GM18909 (cell line): ENCODE data around the gene PRRT1.
A peak's percentile ranks its signal among the peaks of the same experiment; 100 is the strongest.
"Not testable (repeated sequence)": the region's sequence is repeated elsewhere in the genome, so short reads cannot be mapped to it uniquely, and the experiment has no call there.

Source experiments
- ATAC-seq: cut with Tn5 transposase; IDR thresholded peaks from one replicate; pipeline ENCODE4 v1.9.1; 2021; ENCODE audit warnings: mild to moderate bottlenecking; ENCODE audit not compliant: unreplicated experiment, poor library complexity

PRRT1 gene

DNA sequence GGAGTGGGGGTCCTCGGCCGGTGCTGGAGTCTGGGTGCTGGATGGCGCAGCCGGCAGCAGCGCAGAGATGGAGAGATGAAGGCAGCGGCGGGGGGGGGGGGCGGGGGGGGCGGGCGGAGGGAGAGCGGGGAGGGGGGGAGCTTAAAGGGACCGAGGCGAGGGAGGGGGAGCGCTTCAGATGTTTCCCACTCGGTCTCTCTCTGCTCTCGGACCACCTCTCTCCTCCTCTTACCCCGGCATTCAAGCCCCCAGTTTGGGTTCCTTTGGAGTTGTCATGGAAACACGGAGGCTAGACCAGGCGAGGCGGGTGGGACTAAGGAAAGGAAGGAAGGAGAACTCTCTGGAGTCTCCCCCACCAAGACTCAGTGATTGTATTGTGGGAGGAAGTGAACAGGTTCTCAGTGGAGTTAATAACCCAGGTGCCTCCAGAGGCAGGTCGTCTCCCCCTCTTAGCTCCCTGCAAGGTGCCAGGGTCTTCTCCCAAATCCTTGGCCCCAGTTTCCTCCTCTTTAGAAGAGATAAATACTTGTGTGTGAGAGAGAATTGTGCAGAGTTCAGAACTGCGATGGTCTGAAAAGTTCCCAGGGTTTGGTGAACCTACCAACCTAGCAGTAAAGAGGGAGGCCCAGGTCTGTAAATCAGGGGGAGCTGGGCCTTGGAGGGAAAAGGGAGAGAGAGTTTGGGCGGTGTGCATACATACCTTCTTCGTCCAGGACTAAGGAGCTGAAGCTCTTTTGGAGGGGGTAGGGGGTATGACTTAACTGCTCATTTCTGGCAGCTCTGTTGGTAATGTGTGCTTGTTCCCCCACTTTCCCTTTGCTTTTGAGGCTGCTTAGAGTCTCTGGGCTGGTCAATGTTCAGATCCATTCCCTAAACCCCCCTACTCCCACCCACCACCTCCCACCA lies at the start of gene PRRT1:
Gene PRRT1 (minus strand): TSS at position 77 of the 906 bp plus-strand sequence. CDS start 112 bp downstream, outside the sequence.
- ATAC-seq: no peak

GRCh38 chr6:32200711-32201475 lies 49.2 kb upstream of the PRRT1 start:
- ATAC-seq: no peak

DNA sequence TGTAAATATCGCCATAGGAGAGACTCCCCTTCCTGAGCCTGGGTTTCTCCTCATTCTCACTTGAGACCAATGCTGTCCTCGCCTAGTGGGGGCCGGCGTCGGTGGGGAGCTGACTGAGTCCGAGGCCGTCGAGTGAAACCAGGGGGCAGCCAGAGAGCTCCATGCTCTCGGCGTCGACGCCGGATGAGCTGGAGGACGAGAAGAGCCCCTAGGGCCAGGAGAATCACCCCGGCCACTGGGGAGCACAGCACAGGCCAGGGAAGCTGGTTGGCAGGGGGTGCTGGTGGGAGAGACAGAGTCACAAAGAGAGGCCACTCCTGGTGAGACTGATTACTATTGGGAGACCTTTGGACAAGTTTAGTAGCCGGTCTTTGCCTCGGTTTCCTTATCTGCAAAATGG lies 47.1 kb upstream of the PRRT1 start:
- no peak for ATAC-seq

- ATAC-seq: no peak
These were observed 46.6 kb upstream of the PRRT1 start for GRCh38 chr6:32198345-32198696.

DNA sequence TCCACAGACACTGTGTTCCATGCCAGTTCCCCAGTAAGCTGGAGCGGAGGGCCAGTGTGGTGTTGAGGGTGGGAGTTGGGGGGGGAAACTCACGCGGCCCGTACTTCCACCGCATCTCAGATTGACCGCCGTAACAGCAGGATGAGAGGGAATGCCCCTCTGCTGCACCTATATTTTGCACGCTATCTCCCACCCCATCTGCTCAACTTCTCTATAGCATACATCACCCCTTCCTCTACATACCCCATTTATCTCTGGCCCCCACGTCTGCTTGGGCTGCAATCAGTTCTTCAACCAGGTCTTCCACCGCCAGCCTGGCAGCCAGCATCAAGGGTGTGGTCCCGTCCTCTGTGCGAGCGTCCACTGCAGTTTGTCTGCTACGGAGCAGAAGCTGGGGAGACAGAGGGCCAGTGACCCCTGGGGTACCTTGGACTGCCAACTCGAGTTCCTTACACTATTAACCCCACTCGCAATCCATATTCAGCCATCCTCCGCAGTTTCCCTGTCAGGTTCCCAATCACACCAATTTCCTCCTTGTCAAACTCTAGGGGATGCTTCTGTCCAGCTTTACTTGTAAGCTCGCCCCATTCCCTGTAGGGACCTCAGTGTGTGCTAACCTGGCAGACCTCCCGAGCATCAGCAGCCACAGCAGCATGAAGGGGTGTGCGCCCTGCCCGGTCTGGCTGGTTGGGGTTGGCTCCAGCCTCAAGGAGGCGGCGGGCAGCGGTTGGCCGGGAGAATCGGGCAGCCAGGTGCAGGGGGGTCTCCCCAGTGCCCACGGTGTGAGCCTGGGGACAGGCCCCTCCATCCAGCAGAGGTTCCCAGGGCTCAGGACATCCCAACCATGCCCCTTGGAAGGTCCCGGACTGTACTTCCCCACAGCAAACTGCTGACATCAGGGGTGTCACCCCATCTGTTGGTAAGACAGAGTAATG lies 45.2 kb upstream of the PRRT1 start:
- ATAC-seq: no peak

DNA sequence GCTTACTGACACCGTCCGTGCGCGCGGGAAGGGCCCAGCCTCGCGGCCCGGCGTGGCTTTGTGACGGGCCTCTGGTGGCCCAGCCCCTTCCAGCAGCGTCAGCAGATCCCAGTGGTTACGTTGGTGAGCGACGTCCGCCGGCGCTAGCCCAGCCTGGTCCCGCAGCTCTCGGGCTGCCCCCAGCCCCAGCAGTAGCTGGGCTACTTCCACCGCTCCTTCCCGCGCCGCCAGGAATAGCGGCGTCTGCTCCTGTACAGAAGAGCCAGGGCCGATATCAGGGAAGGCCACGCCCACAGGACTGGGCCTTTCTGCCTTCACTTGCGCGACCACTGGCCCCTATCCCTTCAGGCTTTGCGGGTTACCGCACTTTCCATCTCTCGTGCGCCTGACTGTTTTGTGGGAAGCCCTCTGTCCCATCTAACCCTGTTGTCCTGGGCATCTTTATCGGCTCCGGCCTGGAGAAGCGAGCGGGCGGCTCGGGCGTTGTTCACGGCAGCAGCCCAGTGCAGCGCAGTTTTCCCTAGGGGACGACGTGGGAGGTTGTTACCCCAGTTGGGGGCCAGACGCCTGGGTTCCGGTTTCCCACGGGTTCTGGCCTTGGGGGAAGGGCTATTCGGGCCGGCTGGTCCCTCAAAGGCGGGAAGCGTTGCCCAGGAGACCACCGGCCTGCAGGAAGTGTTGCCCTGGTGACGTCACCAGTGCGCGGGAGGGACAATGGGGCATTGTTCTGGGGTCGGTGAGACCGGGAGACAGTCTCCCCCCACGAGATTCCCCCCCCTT lies 44.4 kb upstream of the PRRT1 start:
- ATAC-seq: peak; percentile 80

GRCh38 chr6:32195652-32195901 lies 43.8 kb upstream of the PRRT1 start:
- ATAC-seq: peak; percentile 76

GRCh38 chr6:32194825-32195651 lies 43.3 kb upstream of the PRRT1 start:
- ATAC-seq: no peak

GRCh38 chr6:32194388-32194787 lies 42.6 kb upstream of the PRRT1 start:
- no peak for ATAC-seq

DNA sequence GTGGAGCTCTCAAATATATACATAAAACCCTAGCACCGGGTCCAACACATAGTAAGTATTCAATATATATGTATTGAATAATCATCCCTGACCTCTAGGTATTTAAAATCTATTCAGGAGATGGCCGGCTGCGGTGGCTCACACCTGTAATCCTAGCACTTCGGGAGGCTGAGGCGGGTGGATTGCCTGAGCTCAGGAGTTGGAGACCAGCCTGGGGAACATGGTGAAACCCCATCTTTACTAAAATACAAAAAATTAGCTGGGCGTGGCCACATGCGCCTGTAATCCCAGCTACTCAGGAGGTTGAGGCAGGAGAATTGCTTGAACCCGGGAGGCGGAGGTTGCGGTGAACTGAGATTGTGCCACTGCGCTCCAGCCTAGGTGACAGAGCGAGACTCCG lies 41.4 kb upstream of the PRRT1 start:
- ATAC-seq: not testable (repeated sequence)

- ATAC-seq: no peak
These were observed 40.9 kb upstream of the PRRT1 start, which contains the start of gene GPSM3 for GRCh38 chr6:32192608-32193039. TSS of gene GPSM3 (minus strand) at chr6:32192643. CDS start at chr6:32192513, 130 bp downstream.

- no peak for ATAC-seq
These were observed 40.2 kb upstream of the PRRT1 start for GRCh38 chr6:32191696-32192607.

DNA sequence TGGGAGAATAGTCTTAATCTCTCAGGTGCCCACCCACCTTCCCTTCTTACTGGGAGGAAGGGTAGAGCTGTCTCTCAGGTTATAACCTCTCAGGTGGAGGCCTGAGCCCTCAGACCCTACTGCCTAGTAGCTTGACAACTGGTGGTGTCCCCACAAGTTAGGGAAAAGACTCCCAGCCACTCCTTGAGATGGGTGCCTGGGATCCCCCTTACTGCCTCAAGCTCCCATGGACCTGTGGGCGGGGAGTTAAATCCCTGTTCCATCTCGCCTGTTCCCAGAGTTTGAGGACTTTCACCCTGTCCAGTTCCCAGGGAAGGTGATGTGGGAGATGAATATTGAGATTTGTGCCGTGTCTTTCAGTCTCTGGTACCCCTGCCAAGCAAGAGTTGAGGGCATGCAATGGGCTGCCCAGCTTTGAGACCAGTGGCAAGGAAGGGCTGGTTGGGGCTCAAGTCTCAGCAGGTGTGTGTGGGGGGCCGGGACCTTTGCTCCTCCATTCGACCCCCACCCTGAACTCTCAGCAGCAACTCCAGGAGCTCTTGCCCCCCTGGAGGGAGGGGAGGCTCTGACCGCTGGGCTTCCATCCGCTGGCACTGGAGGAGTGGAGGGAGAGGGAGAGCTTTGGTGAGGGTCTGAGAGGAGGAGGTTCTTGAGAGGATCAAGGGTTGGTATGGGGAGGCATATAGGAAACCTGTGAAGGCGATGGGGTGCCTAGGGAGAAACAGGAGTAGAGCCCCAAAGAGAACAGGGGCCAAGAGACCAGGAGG lies 39.4 kb upstream of the PRRT1 start:
- no peak for ATAC-seq

DNA sequence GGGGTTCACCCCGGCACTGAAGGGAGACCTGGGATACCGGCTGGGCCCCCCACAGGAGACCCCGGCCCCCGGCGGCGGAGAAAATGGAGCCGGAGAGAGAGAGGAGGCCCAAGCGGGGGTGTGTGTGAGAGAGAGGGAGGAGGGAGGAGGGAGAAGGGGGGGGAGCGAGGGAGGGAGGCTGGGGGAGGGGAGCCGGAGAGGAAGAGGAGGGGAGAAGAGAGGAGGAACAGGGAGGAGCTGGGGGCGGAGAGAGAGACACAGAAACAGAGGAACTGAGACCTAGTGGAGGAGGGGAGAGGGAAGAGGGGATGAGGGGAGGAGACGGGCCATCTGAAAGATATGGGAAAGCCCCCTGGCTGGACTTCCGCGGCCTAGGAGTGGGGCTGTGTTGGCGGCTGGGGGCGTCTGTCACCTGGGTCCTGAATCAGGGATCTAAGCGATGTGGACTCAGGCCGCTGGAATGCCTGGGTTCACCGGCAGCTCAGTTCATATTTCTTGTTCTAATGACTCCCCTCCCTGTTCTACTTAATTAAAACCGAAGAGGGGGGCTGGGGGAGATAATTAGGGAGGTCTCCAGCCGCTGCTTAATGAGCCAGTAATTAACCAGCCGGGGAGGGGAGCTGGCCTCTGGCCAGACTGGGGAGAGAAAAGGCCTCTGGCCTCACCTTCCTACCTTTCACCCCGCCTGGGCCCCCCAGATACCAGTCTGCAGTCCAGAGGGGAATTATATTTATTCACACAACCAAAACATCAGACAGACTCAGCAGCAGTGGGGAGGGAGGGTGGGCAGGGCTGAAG lies 38.5 kb upstream of the PRRT1 start, which contains the start of gene PBX2:
Gene PBX2 (minus strand): TSS at position 149 of the 798 bp plus-strand sequence. CDS start 287 bp downstream, outside the sequence.
- ATAC-seq: peak; percentile 50

- ATAC-seq: no peak
These were observed 38.0 kb upstream of the PRRT1 start for GRCh38 chr6:32189742-32190053.

DNA sequence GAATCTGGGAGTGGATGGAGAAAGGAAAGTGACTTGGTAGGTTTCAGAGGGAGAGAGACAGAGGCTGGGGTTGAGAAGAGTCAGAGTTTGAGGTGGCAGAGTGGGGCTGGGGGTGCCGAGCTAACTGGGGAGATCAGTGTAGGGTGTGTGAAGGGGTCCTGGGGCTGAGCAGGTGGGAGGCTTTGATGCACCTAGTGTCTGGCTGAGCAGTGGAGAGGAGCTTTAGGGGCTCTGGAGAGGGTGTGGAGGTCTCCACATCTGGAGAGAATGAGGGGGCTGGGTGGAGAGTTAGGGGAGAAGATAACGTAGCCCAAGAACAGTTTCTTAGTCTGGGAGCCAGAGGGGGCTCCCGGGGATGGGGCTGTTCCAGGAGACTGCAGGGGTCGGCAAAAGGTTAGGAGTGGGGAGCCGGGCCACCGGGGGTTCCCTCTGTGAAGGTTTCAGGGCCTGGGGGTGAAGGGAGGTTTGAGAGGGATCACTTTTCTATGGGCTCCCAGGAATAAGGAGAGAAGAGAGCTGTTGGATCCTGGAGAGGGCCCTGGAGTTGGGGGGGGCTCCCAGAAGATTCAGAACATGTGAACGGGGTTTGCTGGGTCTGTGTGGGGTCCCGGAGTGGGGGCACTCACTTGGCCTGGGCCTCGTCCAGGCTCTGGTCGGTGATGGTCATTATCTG lies 37.5 kb upstream of the PRRT1 start:
- no peak for ATAC-seq
